SK-N-SH (cell line): ENCODE results near the gene CXCL1. TPM values are rescaled to one million over a fixed set of nuclear protein-coding genes. Genes with fewer than 3 reads are reported as not detected.

Experiments used
- CTCF ChIA-PET: fragments of 300-600, 350-600 bp; formaldehyde crosslinking; extraction: SDS; loops from one replicate; lab custom pipeline; 2021; lab: Yijun Ruan, JAX
- POLR2A ChIA-PET: fragments of 350-600 bp; sonication (Branson Sonifier 250); formaldehyde crosslinking; extraction: SDS; loops from one replicate; lab custom pipeline; 2020; ENCODE audit warnings: antibody characterized with exemption, inconsistent platforms; lab: Yijun Ruan, JAX
- DNase-seq: peaks from one replicate; pipeline ENCODE4 v3.0.0; 2012
- H2AFZ ChIP-seq: fragments of 200-600 bp; sonication (generic); 2 replicates; pipeline ENCODE4 v1.8.1; 2016; ENCODE audit warnings: antibody characterized with exemption, mild to moderate bottlenecking, low read depth
- H3F3A ChIP-seq: fragments of 200-600 bp; sonication (generic); replicated peaks from 2 replicates; pipeline ENCODE3; 2016; ENCODE audit warnings: antibody characterized with exemption, mild to moderate bottlenecking; ENCODE audit not compliant: insufficient read depth
- H3K27ac ChIP-seq, 2 experiments: fragments of 200-500 bp in 1 of 2; fragments of 200-600 bp in 1 of 2; sonication (Bioruptor generic) in 1 of 2; sonication (generic), shearing (Covaris generic) in 1 of 2; 2 replicates each; pipeline versions ENCODE4 v1.5.1 to v1.6.1; 2014 to 2016; ENCODE audit warnings: low read depth in 2 of 2, inconsistent platforms in 1 of 2, low read length in 1 of 2, mild to moderate bottlenecking in 1 of 2, mixed read lengths in 1 of 2
- H3K27me3 ChIP-seq: fragments of 200-600 bp; sonication (generic), shearing (Covaris generic); 2 replicates; pipeline ENCODE4 v1.6.1; 2016; ENCODE audit warnings: mixed run types; ENCODE audit not compliant: insufficient read depth
- H3K36me3 ChIP-seq, 2 experiments: fragments of 200-500 bp in 1 of 2; fragments of 200-600 bp in 1 of 2; sonication (Bioruptor generic) in 1 of 2; sonication (generic) in 1 of 2; replicated peaks in 1 of 2; 2 replicates each; pipeline versions ENCODE3 to v1.5.1; 2014 to 2016; ENCODE audit warnings: low read length in 1 of 2, mild to moderate bottlenecking in 1 of 2; ENCODE audit not compliant: insufficient read depth in 2 of 2, control insufficient read depth in 1 of 2
- H3K4me1 ChIP-seq, 2 experiments: fragments of 200-500 bp in 1 of 2; fragments of 200-600 bp in 1 of 2; sonication (Bioruptor generic) in 1 of 2; sonication (generic), shearing (Covaris generic) in 1 of 2; 2 replicates each; pipeline versions ENCODE4 v1.5.1 to v1.6.1; 2014 to 2016; ENCODE audit warnings: low read depth in 1 of 2, low read length in 1 of 2, mixed run types in 1 of 2; ENCODE audit not compliant: insufficient read depth in 2 of 2, control insufficient read depth in 1 of 2
- H3K4me2 ChIP-seq: fragments of 200-600 bp; sonication (generic), shearing (Covaris generic); 2 replicates; pipeline ENCODE4 v1.6.1; 2017; ENCODE audit warnings: mixed run types
- H3K4me3 ChIP-seq, 2 experiments: fragments of 200-500 bp in 1 of 2; fragments of 200-600 bp in 1 of 2; sonication (Bioruptor generic) in 1 of 2; sonication (generic), shearing (Covaris generic) in 1 of 2; 2 replicates each; pipeline versions ENCODE4 v1.5.1 to v1.8.1; 2014 to 2016; ENCODE audit warnings: low read depth in 2 of 2, inconsistent platforms in 1 of 2, low read length in 1 of 2, mild to moderate bottlenecking in 1 of 2, mixed read lengths in 1 of 2, moderate library complexity in 1 of 2
- H3K79me2 ChIP-seq: fragments of 200-600 bp; sonication (generic); 2 replicates; pipeline ENCODE4 v1.8.1; 2017; ENCODE audit warnings: mild to moderate bottlenecking; ENCODE audit not compliant: insufficient read depth
- H3K9ac ChIP-seq: fragments of 200-600 bp; sonication (generic); 2 replicates; pipeline ENCODE4 v1.6.1; 2017; ENCODE audit warnings: mixed run types
- H3K9me2 ChIP-seq: fragments of 200-600 bp; sonication (generic); 2 replicates; pipeline ENCODE4 v1.6.1; 2017; ENCODE audit warnings: mixed run types
- H3K9me3 ChIP-seq: fragments of 200-600 bp; sonication (generic); 2 replicates; pipeline ENCODE4 v1.6.1; 2017; ENCODE audit warnings: mixed run types, mild to moderate bottlenecking, moderate library complexity
- H4K20me1 ChIP-seq: fragments of 200-600 bp; sonication (generic); 2 replicates; pipeline ENCODE4 v1.6.1; 2017; ENCODE audit warnings: mild to moderate bottlenecking, mixed run types; ENCODE audit not compliant: insufficient read depth
- FOSL2 ChIP-seq: IDR thresholded peaks from 2 replicates; pipeline ENCODE4 v1.4.0; 2012; ENCODE audit warnings: low read depth, mild to moderate bottlenecking, moderate library complexity, borderline replicate concordance
- GATA2 ChIP-seq: sonication (generic); formaldehyde crosslinking; IDR thresholded peaks from 2 replicates; pipeline ENCODE4 v1.5.0; 2020; ENCODE audit warnings: mild to moderate bottlenecking, missing genetic modification reagents
- MAX ChIP-seq: IDR thresholded peaks from 2 replicates; pipeline ENCODE4 v1.4.0; 2012; ENCODE audit warnings: low read depth
- MXI1 ChIP-seq: IDR thresholded peaks from 2 replicates; pipeline ENCODE4 v1.6.1; 2012; ENCODE audit warnings: mild to moderate bottlenecking, low read depth, low read length, improper control_type of control experiment
- NFIC ChIP-seq: IDR thresholded peaks from 2 replicates; pipeline ENCODE4 v1.4.0; 2012; ENCODE audit warnings: borderline replicate concordance
- NRF1 ChIP-seq: IDR thresholded peaks from 2 replicates; pipeline ENCODE4 v1.6.1; 2012; ENCODE audit warnings: low read depth, mild to moderate bottlenecking, low read length
- POLR2AphosphoS5 ChIP-seq: IDR thresholded peaks from 2 replicates; pipeline ENCODE4 v1.6.1; 2012; ENCODE audit warnings: low read depth, low read length
- RAD21 ChIP-seq: IDR thresholded peaks from 2 replicates; pipeline ENCODE4 v1.6.1; 2012; ENCODE audit warnings: mild to moderate bottlenecking, low read length
- RCOR1 ChIP-seq: fragments of 150-350 bp; IDR thresholded peaks from 2 replicates; pipeline ENCODE4 v1.6.1; 2017; ENCODE audit warnings: antibody characterized with exemption, low read length
- REST ChIP-seq: IDR thresholded peaks from 2 replicates; pipeline ENCODE4 v1.6.1; 2012; ENCODE audit warnings: mild to moderate bottlenecking, low read depth, low read length, moderate library complexity
- RFX5 ChIP-seq: IDR thresholded peaks from 2 replicates; pipeline ENCODE4 v1.6.1; 2012; ENCODE audit warnings: mild to moderate bottlenecking, improper control_type of control experiment, low read length
- RXRA ChIP-seq: IDR thresholded peaks from 2 replicates; pipeline ENCODE4 v1.4.0; 2012; ENCODE audit warnings: low read depth, mild to moderate bottlenecking, borderline replicate concordance
- SMC3 ChIP-seq: IDR thresholded peaks from 2 replicates; pipeline ENCODE4 v1.6.1; 2012; ENCODE audit warnings: low read depth, low read length, improper control_type of control experiment
- TCF12 ChIP-seq: IDR thresholded peaks from 2 replicates; pipeline ENCODE4 v1.4.0; 2012
- TEAD4 ChIP-seq: IDR thresholded peaks from 2 replicates; pipeline ENCODE4 v1.4.0; 2012; ENCODE audit warnings: mild to moderate bottlenecking, borderline replicate concordance; ENCODE audit not compliant: insufficient read depth
- USF1 ChIP-seq: IDR thresholded peaks from 2 replicates; pipeline ENCODE4 v1.4.0; 2012; ENCODE audit warnings: low read depth, borderline replicate concordance
- ZBTB33 ChIP-seq: IDR thresholded peaks from 2 replicates; pipeline ENCODE4 v1.4.0; 2012; ENCODE audit warnings: low read depth, borderline replicate concordance
- WGBS: methylation state at CpG from one replicate; pipeline ENCODE4 v1.1.6; 2017; ENCODE audit warnings: low lambda C conversion rate; 5-methylcytosine and 5-hydroxymethylcytosine counted together
- polyA plus RNA-seq, 3 experiments: library from polyadenylated mRNA; depleted of rRNA; stranded (reverse); fragments of >200 nt; gene quantifications; 2 replicates each; pipeline ENCODE4 v1.2.3, GENCODE V29; 2012

The CXCL1 gene
- polyA plus RNA-seq, 1 of the 3 experiments (the other 2 are of a cell fraction): 0.12 TPM

- TF ChIP-seq REST: no peak
- TF ChIP-seq RCOR1: no peak
- TF ChIP-seq MXI1: no peak
- TF ChIP-seq ZBTB33: no peak
- TF ChIP-seq USF1: no peak
- TF ChIP-seq RAD21: peak; percentile 19; the same call in 1 of the 2 replicates
- TF ChIP-seq TCF12: no peak
- TF ChIP-seq NFIC: no peak
- TF ChIP-seq SMC3: peak; percentile 21; the same call in 1 of the 2 replicates
- TF ChIP-seq RFX5: no peak
- TF ChIP-seq TEAD4: no peak
Measured at GRCh38 chr4:73864365-73864764, 4.8 kb upstream of the CXCL1 start (continued).

GRCh38 chr4:73864961-73865360, 4.2 kb upstream of the CXCL1 start:
- Histone ChIP-seq H3K4me2 (no peak overlapping the region), H3K27ac (no peak overlapping the region), H3K36me3 (no peaks in the 10 kb centered on the region), H3K9ac (no peak overlapping the region), H3F3A (no peaks in the 10 kb centered on the region), H4K20me1 (no peaks in the 10 kb centered on the region), H3K4me3 (no peak overlapping the region), H3K27me3 (peaks cover 51% of the 10 kb centered on the region), H2AFZ (no peak overlapping the region), H3K9me3 (no peaks in the 10 kb centered on the region), H3K79me2 (no peaks in the 10 kb centered on the region), H3K9me2 (no peaks in the 10 kb centered on the region), H3K4me1 (no peaks in the 10 kb centered on the region)
- 11% methylated on average over 8 of the region's 8 CpGs for WGBS
- DNase-seq: no peak
- TF ChIP-seq RXRA (no peak), NFIC (no peak), RAD21 (no peak), SMC3 (no peak), RCOR1 (no peak), MAX (no peak), FOSL2 (no peak), NRF1 (no peak), RFX5 (no peak), GATA2 (CRISPR knock-in tag) (no peak), POLR2AphosphoS5 (no peak)
- POLR2A ChIA-PET: no interaction called here
- CTCF ChIA-PET: interaction anchor here (0.5 kb wide), 1 partner anchor 17 kb away, joined by 4 read pairs; no protein-coding TSS in a partner anchor
